ENCODE measurements around the gene PVALB. TPM values are rescaled to one million over a fixed set of nuclear protein-coding genes. Genes with fewer than 3 reads are reported as not detected.

PVALB gene
- total RNA-seq, 1 experiment from 2014 or later, result not detected

GRCh38 chr22:36765131-36765942 is 51.5 kb downstream of the PVALB start:
- ChIA-PET RAD21 (ENCODE audit: low non-redundant PET in 1 of 2, low total read pairs in 2 of 2, uncharacterized antibody in 2 of 2, unreplicated experiment in 2 of 2) (no interaction called here), CTCF (no interaction called here), POLR2A (interaction anchor here (1.1 kb wide), 1 partner anchor 11 kb away, joined by 5 read pairs; the partner anchor contains the start of gene IFT27)
- intact Hi-C loops (cut with micrococcal nuclease), result no loop called here
- Histone ChIP-seq H4K20me1 (ENCODE audit: insufficient read depth) (no peaks in the 10 kb centered on the region), H3K27ac (ENCODE audit: low read depth, low read length) (no peak overlapping the region), H3K4me2 (ENCODE audit: low read length) (no peak overlapping the region), H3K36me3 (ENCODE audit: control insufficient read depth in 1 of 2, insufficient read depth in 2 of 2, low read length in 2 of 2) (no peaks in the 10 kb centered on the region; a peak in 1 of 4 replicates), H3K27me3 (ENCODE audit: insufficient read depth, low read length) (no peaks in the 10 kb centered on the region), H3K9ac (ENCODE audit: low read length) (no peak overlapping the region), H3K9me2 (ENCODE audit: insufficient read depth) (no peaks in the 10 kb centered on the region), H3K4me1 (ENCODE audit: control insufficient read depth in 1 of 2, insufficient read depth in 2 of 2, low read length in 2 of 2) (peaks cover 0 to 7% of the 10 kb centered on the region in 2 experiments; a peak in 1 of 4 replicates), H3K9me3 (ENCODE audit: control insufficient read depth in 1 of 2, insufficient read depth in 1 of 2, low read depth in 1 of 2, low read length in 2 of 2) (no peaks in the 10 kb centered on the region), H3K79me2 (ENCODE audit: insufficient read depth, low read length) (no peaks in the 10 kb centered on the region), H2AFZ (ENCODE audit: low read depth, low read length, poor library complexity, severe bottlenecking) (no peak overlapping the region), H3K4me3 (replicated peaks in 1 of 2; ENCODE audit: low read depth in 1 of 2, low read length in 2 of 2) (no peak overlapping the region)
- no peak for DNase-seq (ENCODE audit: low read depth, low spot score)
- BruUV-seq (replicated peaks), result no TSS peak
- no peak for ATAC-seq
- no peak for TF ChIP-seq SP1 (IDR thresholded peaks at IDR 0.05; ENCODE audit: low read depth)
- no peak for TF ChIP-seq SRF (IDR thresholded peaks at IDR 0.05; ENCODE audit: low read depth)
- TF ChIP-seq POLR2A (IDR thresholded peaks at IDR 0.05; ENCODE audit: borderline replicate concordance, extremely low read depth, insufficient read depth, insufficient read length), result no peak
- no peak for TF ChIP-seq JUND (IDR thresholded peaks at IDR 0.05)
- TF ChIP-seq CBX3 (IDR thresholded peaks at IDR 0.05; ENCODE audit: low read depth), result no peak
- no peak for TF ChIP-seq TCF7L2 (IDR thresholded peaks at IDR 0.05; ENCODE audit: borderline replicate concordance, extremely low read depth, insufficient read depth, insufficient read length)
- no peak for TF ChIP-seq EZH2 (IDR thresholded peaks at IDR 0.05)
- no peak for TF ChIP-seq ZBTB33 (IDR thresholded peaks at IDR 0.05; ENCODE audit: extremely low read depth, insufficient replicate concordance, low read length)
- TF ChIP-seq MAX (IDR thresholded peaks at IDR 0.05), result no peak
- TF ChIP-seq REST (IDR thresholded peaks at IDR 0.05; ENCODE audit: low read depth), result no peak
- no peak for TF ChIP-seq RAD21 (IDR thresholded peaks at IDR 0.05; ENCODE audit: low read depth)
- no peak for TF ChIP-seq EGR1 (IDR thresholded peaks at IDR 0.05; ENCODE audit: low read depth)
- no peak for TF ChIP-seq ZFX (IDR thresholded peaks at IDR 0.05)
- no peak for TF ChIP-seq EZH2phosphoT487 (IDR thresholded peaks at IDR 0.05; ENCODE audit: borderline replicate concordance)
- TF ChIP-seq ELF1 (IDR thresholded peaks at IDR 0.05; ENCODE audit: borderline replicate concordance, low read depth), result no peak
- TF ChIP-seq YY1 (IDR thresholded peaks at IDR 0.05; ENCODE audit: extremely low read depth, insufficient replicate concordance, low read depth, low read length), result no peak
- TF ChIP-seq CEBPB (IDR thresholded peaks at IDR 0.05; ENCODE audit: low read depth), result no peak
- no peak for TF ChIP-seq SIN3A (IDR thresholded peaks at IDR 0.05; ENCODE audit: low read depth)

Data from HCT116 (cell line).